Ectodermal cell (in vitro differentiated cells): ENCODE measurements around the gene HK2.

ENCODE experiments used
- H3K27ac ChIP-seq: 2 replicates; pipeline ENCODE4 v1.7.0; 2013; ENCODE audit warnings: mild to moderate bottlenecking, low read depth, low read length; ENCODE audit not compliant: insufficient read depth, poor library complexity, severe bottlenecking
- H3K27me3 ChIP-seq: 2 replicates; pipeline ENCODE4 v1.7.0; 2013; ENCODE audit warnings: mild to moderate bottlenecking, low read length; ENCODE audit not compliant: insufficient read depth, control insufficient read depth, poor library complexity, severe bottlenecking
- H3K36me3 ChIP-seq: one replicate; pipeline ENCODE4 v1.7.0; 2013; ENCODE audit warnings: low read length; ENCODE audit not compliant: control insufficient read depth, insufficient read depth
- H3K4me1 ChIP-seq: one replicate; pipeline ENCODE4 v1.7.0; 2013; ENCODE audit warnings: low read length; ENCODE audit not compliant: control insufficient read depth, insufficient read depth
- H3K4me3 ChIP-seq: 2 replicates; pipeline ENCODE4 v1.7.0; 2013; ENCODE audit warnings: low read depth, low read length, control low read depth; ENCODE audit not compliant: insufficient read depth
- H3K9me3 ChIP-seq: 2 replicates; pipeline ENCODE4 v1.7.0; 2013; ENCODE audit warnings: mild to moderate bottlenecking, low read length, moderate library complexity; ENCODE audit not compliant: control insufficient read depth
- WGBS, 2 experiments: methylation state at CpG; one replicate each; pipeline ENCODE4 v1.1.7; 2013; ENCODE audit warnings: missing lambda C conversion rate in 2 of 2; 5-methylcytosine and 5-hydroxymethylcytosine counted together

HK2 gene

GRCh38 chr2:74915743-74916142 is 81.8 kb downstream of the HK2 start:
- no peak overlapping the region for H3K4me3 ChIP-seq
- 92 to 93% methylated on average over 4 of the region's 4 CpGs for WGBS, 2 experiments

DNA sequence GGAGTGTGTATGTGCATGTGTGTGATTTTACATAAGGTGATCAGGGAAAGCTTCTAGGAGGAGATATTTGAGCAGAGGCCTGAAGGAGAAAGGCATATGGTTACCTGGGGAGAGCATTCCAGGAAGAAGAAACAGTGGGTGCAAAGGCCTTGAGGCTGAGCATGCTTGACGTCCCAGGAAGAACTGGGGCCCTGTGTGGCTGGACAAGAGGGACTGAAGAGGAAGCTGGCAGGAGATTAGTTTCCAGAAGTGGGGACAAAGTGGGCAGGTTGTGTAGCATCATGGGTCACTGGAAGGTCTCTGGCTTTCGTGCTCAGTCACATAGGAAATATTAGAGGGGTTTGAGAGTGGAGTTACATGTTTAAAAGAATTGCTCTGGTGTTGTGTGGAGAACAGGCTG is 82.5 kb downstream of the HK2 start:
- Histone ChIP-seq H3K27me3 (peaks cover 4% of the 10 kb centered on the region), H3K9me3 (no peaks in the 10 kb centered on the region), H3K4me1 (no peaks in the 10 kb centered on the region), H3K36me3 (no peaks in the 10 kb centered on the region), H3K27ac (no peak overlapping the region), H3K4me3 (no peak overlapping the region)
- WGBS, 2 experiments: 90 to 93% methylated on average over 2 of the region's 2 CpGs

More at GRCh38 chr2:74915743-74916142, 81.8 kb downstream of the HK2 start:
- no peaks in the 10 kb centered on the region for H3K9me3 ChIP-seq
- H3K4me1 ChIP-seq: no peaks in the 10 kb centered on the region
- H3K36me3 ChIP-seq: no peaks in the 10 kb centered on the region
- H3K27ac ChIP-seq: no peak overlapping the region
- H3K27me3 ChIP-seq: peaks cover 4% of the 10 kb centered on the region

DNA sequence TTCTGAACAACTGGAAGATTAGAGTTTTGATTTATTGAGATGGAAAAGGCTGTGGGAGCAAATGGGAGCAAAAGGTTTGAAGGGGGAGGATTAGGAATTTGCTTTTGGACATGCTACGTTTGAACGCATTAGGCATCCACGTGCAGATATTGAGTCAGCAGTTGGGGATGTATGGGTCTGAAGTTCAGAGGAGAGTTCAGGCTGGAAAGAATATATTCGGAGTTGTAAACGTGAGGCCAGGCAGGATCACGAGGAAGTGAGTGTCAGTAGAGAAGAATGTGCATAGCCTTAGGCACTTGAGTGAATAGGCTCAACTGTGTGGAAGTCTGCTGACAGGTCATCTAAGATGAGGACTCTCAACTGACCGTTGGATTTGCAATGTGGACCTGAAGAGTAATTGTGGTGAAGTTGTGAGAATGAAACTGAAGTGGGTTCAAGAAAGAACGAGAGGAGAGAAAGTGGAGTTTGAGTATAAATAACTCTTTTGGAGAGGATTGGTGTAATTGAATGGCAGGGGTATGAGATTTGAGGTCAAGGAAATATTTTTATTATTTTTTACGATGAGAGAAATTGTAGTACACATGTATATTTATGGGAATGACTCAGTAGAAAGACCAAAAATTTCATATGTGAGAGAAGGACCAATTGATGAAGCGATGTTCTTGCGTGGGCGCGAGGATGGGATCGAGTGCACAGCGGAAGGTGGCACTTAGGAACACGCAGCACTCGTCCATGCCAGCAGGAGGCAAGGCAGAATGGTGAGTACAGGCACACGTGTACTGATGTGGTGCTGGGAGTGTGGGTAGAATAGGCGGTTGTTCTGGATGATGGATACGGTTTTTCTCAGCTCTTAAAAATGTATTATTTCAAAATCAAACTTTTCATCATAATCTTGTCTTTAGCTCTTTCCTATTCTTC is 84.0 kb downstream of the HK2 start:
- Histone ChIP-seq H3K4me3 (no peak overlapping the region), H3K27me3 (peaks cover 4% of the 10 kb centered on the region), H3K9me3 (no peaks in the 10 kb centered on the region), H3K36me3 (no peaks in the 10 kb centered on the region), H3K27ac (no peak overlapping the region), H3K4me1 (no peaks in the 10 kb centered on the region)
- 86 to 87% methylated on average over 19 to 20 of the region's 20 CpGs for WGBS, 2 experiments

GRCh38 chr2:74919827-74920226 is 85.9 kb downstream of the HK2 start:
- WGBS, 2 experiments: 9 to 10% methylated on average over 34 of the region's 34 CpGs
- H3K4me3 ChIP-seq: peak overlapping the region; percentile 30
- no peak overlapping the region for H3K27ac ChIP-seq
- H3K4me1 ChIP-seq: no peaks in the 10 kb centered on the region
- peaks cover 4% of the 10 kb centered on the region for H3K27me3 ChIP-seq
- H3K36me3 ChIP-seq: no peaks in the 10 kb centered on the region
- no peaks in the 10 kb centered on the region for H3K9me3 ChIP-seq

- WGBS, 2 experiments: 88 to 96% methylated on average over 2 of the region's 2 CpGs
- H3K4me1 ChIP-seq: peaks cover 10% of the 10 kb centered on the region
These were observed 87.4 kb downstream of the HK2 start for GRCh38 chr2:74921236-74921736.

DNA sequence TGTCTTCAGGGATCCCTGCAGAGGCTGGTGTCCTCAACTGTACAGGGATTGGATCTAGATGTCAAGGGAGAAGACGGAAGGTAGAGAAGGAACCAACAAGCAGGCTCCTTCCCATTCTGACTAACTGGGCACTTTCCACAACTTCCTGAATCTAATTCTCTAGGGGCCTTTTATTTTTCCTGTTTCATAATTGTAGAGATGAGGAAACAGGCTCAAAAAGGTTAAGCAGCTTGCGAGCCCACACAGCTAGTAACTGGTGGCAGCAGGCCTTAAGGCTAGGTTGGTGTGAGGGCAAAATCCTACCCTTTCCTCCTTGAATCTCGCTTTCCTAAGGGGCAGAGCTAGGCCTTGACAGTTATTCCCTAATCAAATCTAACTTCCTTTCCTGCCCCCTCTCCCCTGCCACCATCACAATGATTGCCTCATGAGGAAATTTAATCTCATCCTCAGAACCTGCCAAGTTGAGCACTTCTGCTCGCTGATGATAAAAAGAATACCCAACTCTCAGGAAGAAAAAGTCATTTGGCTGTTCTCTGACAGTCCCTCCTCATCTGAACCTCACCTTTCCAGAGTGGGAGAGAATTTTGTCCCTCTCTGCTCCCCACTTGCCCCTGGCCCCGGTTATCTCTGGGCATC is 88.8 kb downstream of the HK2 start:
- WGBS, 2 experiments: 95 to 99% methylated on average over 5 of the region's 5 CpGs
- H3K4me1 ChIP-seq: peaks cover 10% of the 10 kb centered on the region
- no peak overlapping the region for H3K27ac ChIP-seq

More at GRCh38 chr2:74921236-74921736, 87.4 kb downstream of the HK2 start:
- H3K9me3 ChIP-seq: no peaks in the 10 kb centered on the region
- no peaks in the 10 kb centered on the region for H3K36me3 ChIP-seq
- peaks cover 4% of the 10 kb centered on the region for H3K27me3 ChIP-seq
- H3K27ac ChIP-seq: no peak overlapping the region
- no peak overlapping the region for H3K4me3 ChIP-seq

DNA sequence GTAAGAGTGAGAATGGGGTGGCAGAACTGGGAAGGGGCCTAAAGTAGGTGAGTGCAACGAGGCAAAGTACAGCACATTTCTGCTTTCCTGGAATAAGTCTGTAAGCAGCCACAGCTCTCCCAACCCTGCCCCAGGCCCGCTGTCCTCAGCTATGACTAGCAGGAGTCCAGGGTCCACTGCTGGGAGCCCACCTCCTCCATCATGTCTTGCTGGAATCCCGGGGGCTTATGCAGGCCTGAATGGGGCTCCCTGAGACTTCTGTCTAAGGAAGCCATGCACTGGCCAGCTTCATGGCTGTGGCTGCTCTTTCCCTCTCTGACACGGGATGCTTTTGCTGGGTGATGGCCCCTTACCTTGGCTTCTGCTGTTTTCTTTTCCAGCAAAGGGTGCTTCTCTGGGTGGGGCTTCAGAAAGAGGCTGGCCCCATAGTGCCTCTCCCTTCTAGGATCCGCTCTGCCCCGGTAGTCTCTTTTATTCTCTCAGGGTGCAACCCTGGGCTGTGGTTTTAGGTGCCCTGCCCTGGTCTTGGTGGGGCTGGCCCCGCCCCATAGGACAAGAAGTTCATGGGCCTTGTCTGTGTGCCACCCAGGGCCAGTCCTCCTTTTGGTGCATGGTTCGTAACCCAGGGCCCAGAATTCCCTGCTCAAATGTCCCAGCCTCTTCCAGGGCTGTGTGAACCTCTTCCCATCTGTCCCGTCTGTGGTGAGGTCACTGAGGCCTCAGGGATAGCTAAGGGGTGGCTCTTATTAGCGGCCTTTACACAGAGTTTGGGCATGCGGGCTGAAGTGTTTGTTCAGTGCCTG is 90.7 kb downstream of the HK2 start:
- Histone ChIP-seq H3K27me3 (peaks cover 4% of the 10 kb centered on the region), H3K4me1 (peaks cover 10% of the 10 kb centered on the region), H3K27ac (no peak overlapping the region), H3K4me3 (no peak overlapping the region), H3K36me3 (no peaks in the 10 kb centered on the region), H3K9me3 (no peaks in the 10 kb centered on the region)
- 92 to 94% methylated on average over 11 of the region's 11 CpGs for WGBS, 2 experiments

More for the DNA sequence above, 88.8 kb downstream of the HK2 start:
- Histone ChIP-seq H3K4me3 (no peak overlapping the region), H3K27me3 (peaks cover 4% of the 10 kb centered on the region), H3K9me3 (no peaks in the 10 kb centered on the region), H3K36me3 (no peaks in the 10 kb centered on the region)

GRCh38 chr2:74925361-74925786 is 91.4 kb downstream of the HK2 start:
- H3K4me3 ChIP-seq: no peak overlapping the region
- no peaks in the 10 kb centered on the region for H3K9me3 ChIP-seq
- WGBS, 2 experiments: 45 to 50% methylated on average over 2 of the region's 2 CpGs
- peaks cover 10% of the 10 kb centered on the region for H3K4me1 ChIP-seq
- no peaks in the 10 kb centered on the region for H3K27me3 ChIP-seq
- H3K27ac ChIP-seq: no peak overlapping the region
- H3K36me3 ChIP-seq: no peaks in the 10 kb centered on the region

GRCh38 chr2:74927621-74928020 is 93.7 kb downstream of the HK2 start:
- H3K27me3 ChIP-seq: no peaks in the 10 kb centered on the region
- peaks cover 10% of the 10 kb centered on the region for H3K4me1 ChIP-seq
- H3K36me3 ChIP-seq: no peaks in the 10 kb centered on the region
- no peak overlapping the region for H3K4me3 ChIP-seq
- WGBS, 2 experiments: 90 to 92% methylated on average over 5 of the region's 5 CpGs
- no peak overlapping the region for H3K27ac ChIP-seq
- H3K9me3 ChIP-seq: no peaks in the 10 kb centered on the region
